DND-41 (cell line): ENCODE results near the gene SRRM2.

Experiments
- CTCF ChIP-seq: IDR thresholded peaks from 2 replicates; pipeline ENCODE4 v1.5.1; 2012; ENCODE audit warnings: borderline replicate concordance, low read length, moderate library complexity, mild to moderate bottlenecking; ENCODE audit not compliant: poor library complexity, severe bottlenecking; ENCODE audit errors: extremely low read depth
- EZH2 ChIP-seq: IDR thresholded peaks from 3 replicates; pipeline ENCODE4 v1.6.1; 2012; ENCODE audit warnings: borderline replicate concordance, low read depth, mild to moderate bottlenecking, moderate library complexity, low read length, inconsistent platforms; ENCODE audit not compliant: severe bottlenecking

GRCh38 chr16:2786826-2787151 is 34.4 kb downstream of the SRRM2 start:
- no peak for TF ChIP-seq CTCF
- TF ChIP-seq EZH2: no peak
